Memory B cell (primary cell): ENCODE data around the gene E2F4.

Experiments
- ATAC-seq: fragments of 150-1000 bp; cut with Tn5 transposase; 2 replicates; pipeline ENCODE4 v1.10.0; 2021; ENCODE audit warnings: low read depth, mild to moderate bottlenecking, moderate library complexity
- DNase-seq, 2 donors: peaks; one replicate each; pipeline ENCODE4 v3.0.0; 2022; ENCODE audit warnings: low spot score in 2 of 2
- H3K27ac Mint-ChIP-seq: one replicate; pipeline ENCODE4 v1.8.0; 2022; ENCODE audit warnings: mild to moderate bottlenecking, moderate library complexity, mixed read lengths
- H3K27me3 Mint-ChIP-seq: one replicate; pipeline ENCODE4 v1.8.0; 2022; ENCODE audit warnings: mixed read lengths
- H3K36me3 Mint-ChIP-seq: one replicate; pipeline ENCODE4 v1.8.0; 2022; ENCODE audit warnings: mild to moderate bottlenecking, mixed read lengths
- H3K4me1 Mint-ChIP-seq: one replicate; pipeline ENCODE4 v1.8.0; 2022; ENCODE audit warnings: mixed read lengths
- H3K4me3 Mint-ChIP-seq: one replicate; pipeline ENCODE4 v1.8.0; 2022; ENCODE audit warnings: mild to moderate bottlenecking, moderate library complexity, mixed read lengths
- H3K9me3 Mint-ChIP-seq: one replicate; pipeline ENCODE4 v1.8.0; 2022; ENCODE audit warnings: mixed read lengths

E2F4 gene

GRCh38 chr16:67210069-67210937 lies 18.3 kb downstream of the E2F4 start:
- no peak for DNase-seq
- ATAC-seq: no peak
- H3K27ac Mint-ChIP-seq: no peak overlapping the region
- H3K9me3 Mint-ChIP-seq: no peaks in the 10 kb centered on the region
- no peaks in the 10 kb centered on the region for H3K27me3 Mint-ChIP-seq
- H3K36me3 Mint-ChIP-seq: peaks cover 3% of the 10 kb centered on the region
- H3K4me1 Mint-ChIP-seq: no peaks in the 10 kb centered on the region
- no peak overlapping the region for H3K4me3 Mint-ChIP-seq

GRCh38 chr16:67211674-67212073 lies 19.7 kb downstream of the E2F4 start:
- no peak overlapping the region for H3K27ac Mint-ChIP-seq
- no peak for ATAC-seq

GRCh38 chr16:67212766-67213165 lies 20.8 kb downstream of the E2F4 start:
- no peak for DNase-seq

More at GRCh38 chr16:67211674-67212073, 19.7 kb downstream of the E2F4 start:
- Mint-ChIP-seq H3K36me3 (peaks cover 7% of the 10 kb centered on the region), H3K4me1 (peaks cover 6% of the 10 kb centered on the region), H3K9me3 (no peaks in the 10 kb centered on the region), H3K27me3 (no peaks in the 10 kb centered on the region), H3K4me3 (no peak overlapping the region)
- no peak for DNase-seq

GRCh38 chr16:67213197-67214019 lies 21.5 kb downstream of the E2F4 start:
- ATAC-seq: no peak
- H3K27ac Mint-ChIP-seq: no peak overlapping the region
- no peaks in the 10 kb centered on the region for H3K9me3 Mint-ChIP-seq
- no peak for DNase-seq
- H3K36me3 Mint-ChIP-seq: peaks cover 7% of the 10 kb centered on the region
- H3K4me1 Mint-ChIP-seq: peaks cover 6% of the 10 kb centered on the region
- H3K27me3 Mint-ChIP-seq: no peaks in the 10 kb centered on the region
- no peak overlapping the region for H3K4me3 Mint-ChIP-seq

More at GRCh38 chr16:67212766-67213165, 20.8 kb downstream of the E2F4 start:
- no peak overlapping the region for H3K4me3 Mint-ChIP-seq
- no peaks in the 10 kb centered on the region for H3K27me3 Mint-ChIP-seq
- peaks cover 7% of the 10 kb centered on the region for H3K36me3 Mint-ChIP-seq
- ATAC-seq: no peak
- no peak overlapping the region for H3K27ac Mint-ChIP-seq
- H3K4me1 Mint-ChIP-seq: peaks cover 6% of the 10 kb centered on the region
- no peaks in the 10 kb centered on the region for H3K9me3 Mint-ChIP-seq

GRCh38 chr16:67215706-67216105 lies 23.8 kb downstream of the E2F4 start:
- ATAC-seq (no peak), DNase-seq (no peak)
- no peak overlapping the region for H3K27ac Mint-ChIP-seq
- no peaks in the 10 kb centered on the region for H3K27me3 Mint-ChIP-seq
- no peak overlapping the region for H3K4me3 Mint-ChIP-seq
- H3K36me3 Mint-ChIP-seq: peaks cover 9% of the 10 kb centered on the region
- no peaks in the 10 kb centered on the region for H3K9me3 Mint-ChIP-seq
- H3K4me1 Mint-ChIP-seq: peaks cover 6% of the 10 kb centered on the region

- peaks cover 6% of the 10 kb centered on the region for H3K4me1 Mint-ChIP-seq
- no peaks in the 10 kb centered on the region for H3K27me3 Mint-ChIP-seq
- no peak overlapping the region for H3K4me3 Mint-ChIP-seq
- no peaks in the 10 kb centered on the region for H3K9me3 Mint-ChIP-seq
- ATAC-seq (no peak), DNase-seq (no peak)
- peaks cover 9% of the 10 kb centered on the region for H3K36me3 Mint-ChIP-seq
- no peak overlapping the region for H3K27ac Mint-ChIP-seq
Measured at GRCh38 chr16:67216612-67217490, 24.9 kb downstream of the E2F4 start.

GRCh38 chr16:67223992-67224391 lies 32.0 kb downstream of the E2F4 start:
- Mint-ChIP-seq H3K4me3 (no peak overlapping the region), H3K27ac (no peak overlapping the region), H3K36me3 (peaks cover 13% of the 10 kb centered on the region), H3K4me1 (peaks cover 21% of the 10 kb centered on the region), H3K27me3 (no peaks in the 10 kb centered on the region), H3K9me3 (no peaks in the 10 kb centered on the region)
- no peak for ATAC-seq
- no peak for DNase-seq

- no peaks in the 10 kb centered on the region for H3K9me3 Mint-ChIP-seq
- H3K27ac Mint-ChIP-seq: peak overlapping the region; percentile 97
- no peaks in the 10 kb centered on the region for H3K27me3 Mint-ChIP-seq
- peaks cover 21% of the 10 kb centered on the region for H3K4me1 Mint-ChIP-seq
- DNase-seq (no peak), ATAC-seq (no peak)
- peak overlapping the region; percentile 100 for H3K4me3 Mint-ChIP-seq
- peaks cover 16% of the 10 kb centered on the region for H3K36me3 Mint-ChIP-seq
Measured at GRCh38 chr16:67226295-67226803, 34.4 kb downstream of the E2F4 start.

GRCh38 chr16:67226804-67227566 lies 35.0 kb downstream of the E2F4 start, which contains the start of gene TMEM208:
TSS of gene TMEM208 (plus strand) at chr16:67227130. CDS start at chr16:67227219, 89 bp downstream.
- Mint-ChIP-seq H3K4me1 (peaks cover 21% of the 10 kb centered on the region), H3K4me3 (peak within 1 kb of the TSS; percentile 100), H3K27ac (peak within 1 kb of the TSS; percentile 97), H3K36me3 (peaks cover 16% of the 10 kb centered on the region), H3K27me3 (no peaks in the 10 kb centered on the region), H3K9me3 (no peaks in the 10 kb centered on the region)
- ATAC-seq: peak; percentile 95
- DNase-seq: peak; percentile 96 to 99

GRCh38 chr16:67227567-67227921 lies 35.6 kb downstream of the E2F4 start:
- ATAC-seq: no peak
- Mint-ChIP-seq H3K4me1 (peaks cover 21% of the 10 kb centered on the region), H3K27ac (peak overlapping the region; percentile 97), H3K4me3 (peak overlapping the region; percentile 100), H3K36me3 (peaks cover 16% of the 10 kb centered on the region), H3K9me3 (no peaks in the 10 kb centered on the region), H3K27me3 (no peaks in the 10 kb centered on the region)
- DNase-seq: no peak

GRCh38 chr16:67228034-67228785 lies 36.3 kb downstream of the E2F4 start:
- Mint-ChIP-seq H3K27ac (peak overlapping the region; percentile 97), H3K36me3 (peaks cover 16% of the 10 kb centered on the region), H3K4me3 (peak overlapping the region; percentile 100), H3K9me3 (no peaks in the 10 kb centered on the region), H3K27me3 (no peaks in the 10 kb centered on the region), H3K4me1 (peaks cover 21% of the 10 kb centered on the region)
- DNase-seq (no peak), ATAC-seq (no peak)

- H3K4me1 Mint-ChIP-seq: peaks cover 21% of the 10 kb centered on the region
- no peaks in the 10 kb centered on the region for H3K9me3 Mint-ChIP-seq
- H3K27me3 Mint-ChIP-seq: no peaks in the 10 kb centered on the region
- ATAC-seq (no peak), DNase-seq (no peak)
- peak overlapping the region; percentile 6 for H3K4me3 Mint-ChIP-seq
- H3K27ac Mint-ChIP-seq: no peak overlapping the region
- peaks cover 17% of the 10 kb centered on the region for H3K36me3 Mint-ChIP-seq
Measured at GRCh38 chr16:67228905-67229304, 37.0 kb downstream of the E2F4 start.
